B cell (primary cell): Measurements from ENCODE around the gene SDCCAG8.

Experiments used
- CTCF ChIP-seq: fragments of 200-600 bp; IDR thresholded peaks from one replicate; pipeline ENCODE4 v1.8.0; 2022; ENCODE audit warnings: antibody characterized with exemption, mild to moderate bottlenecking
- EZH2 ChIP-seq: IDR thresholded peaks from 2 replicates; pipeline ENCODE4 v1.6.1; 2012; ENCODE audit warnings: borderline replicate concordance, low read depth, mild to moderate bottlenecking, moderate library complexity, low read length; ENCODE audit not compliant: insufficient read depth, poor library complexity, severe bottlenecking

- TF ChIP-seq EZH2: no peak
- TF ChIP-seq CTCF: no peak
Measured at GRCh38 chr1:243253211-243253925, 2.5 kb upstream of the SDCCAG8 start.
